Measurements from ENCODE around the gene LCT.

Gene LCT

GRCh38 chr2:135792401-135793150 lies 44.4 kb downstream of the LCT start:
- Histone ChIP-seq H3K79me2 (ENCODE audit: insufficient read depth, low read length) (peaks cover 9% of the 10 kb centered on the region), H4K20me1 (ENCODE audit: low read depth, low read length) (no peaks in the 10 kb centered on the region), H3F3A (ENCODE audit: insufficient read depth) (peaks cover 5% of the 10 kb centered on the region; the same call in 1 of the 2 replicates), H2AFZ (ENCODE audit: low read depth, low read length, severe bottlenecking) (no peak overlapping the region), H3K36me3 (ENCODE audit: low read length) (no peaks in the 10 kb centered on the region), H3K4me3 (ENCODE audit: insufficient read depth, low read length, poor library complexity, severe bottlenecking) (peak overlapping the region; percentile 60), H3K9me2 (replicated peaks; ENCODE audit: insufficient read depth, low read length) (no peaks in the 10 kb centered on the region), H3K9me3 (ENCODE audit: insufficient read depth, low read length) (no peaks in the 10 kb centered on the region), H3K4me2 (ENCODE audit: low read depth, low read length, poor library complexity, severe bottlenecking) (peak overlapping the region; percentile 54), H3K27me3 (ENCODE audit: low read length) (no peaks in the 10 kb centered on the region), H3K9ac (ENCODE audit: low read length) (peak overlapping the region; percentile 62), H3K27ac (ENCODE audit: low read depth, low read length) (peak overlapping the region; percentile 72)
- TF ChIP-seq EZH2phosphoT487 (conservative IDR thresholded peaks at IDR 0.05; ENCODE audit: low read length), result no peak
- no peak for TF ChIP-seq CTCF (IDR thresholded peaks at IDR 0.05; ENCODE audit: insufficient read depth, low read length, poor library complexity, severe bottlenecking)

DNA sequence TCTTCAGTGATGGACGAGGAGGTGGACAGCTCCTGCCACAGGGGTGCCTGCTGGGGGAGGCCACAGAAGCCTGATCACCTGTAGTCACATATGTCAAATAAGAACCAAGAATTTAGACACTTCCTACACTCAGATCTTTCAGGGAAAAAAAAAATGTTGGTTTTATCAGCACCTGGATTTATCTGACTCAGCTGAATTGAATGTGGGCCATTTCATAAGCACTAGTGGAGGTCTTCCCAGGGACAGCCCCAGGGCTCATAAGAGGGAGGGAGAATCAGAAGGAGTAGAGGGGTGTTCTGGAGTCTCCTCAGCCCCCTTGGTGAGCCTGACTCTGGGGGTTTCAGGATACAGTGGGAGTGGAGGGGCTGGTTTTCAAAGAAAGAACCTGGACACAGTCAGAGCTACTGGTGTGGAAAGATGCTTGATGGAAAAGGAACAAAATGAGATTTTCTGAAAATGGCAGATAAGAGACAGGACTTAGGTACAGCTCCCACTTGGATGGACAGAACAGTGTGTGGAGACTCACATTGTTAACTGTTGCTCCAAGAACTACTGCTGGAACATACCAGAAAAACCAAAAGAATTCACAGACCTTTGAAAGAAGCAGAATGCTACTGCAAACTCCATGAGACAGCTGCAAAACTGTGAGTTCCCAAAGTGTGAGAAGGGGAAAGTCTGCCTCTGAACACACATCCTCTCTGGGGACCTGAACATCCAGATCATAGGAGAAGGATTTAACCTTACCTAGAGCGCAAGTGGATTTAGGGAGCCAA lies 45.4 kb downstream of the LCT start:
- Histone ChIP-seq H3K4me3 (ENCODE audit: insufficient read depth, low read length, poor library complexity, severe bottlenecking) (no peak overlapping the region), H3K4me2 (ENCODE audit: low read depth, low read length, poor library complexity, severe bottlenecking) (peak overlapping the region; percentile 54), H3K36me3 (ENCODE audit: low read length) (0 out of 2 replicates have a peak, but pooled peaks cover 3% of the 10 kb centered on the region), H4K20me1 (ENCODE audit: low read depth, low read length) (no peaks in the 10 kb centered on the region), H3K27ac (ENCODE audit: low read depth, low read length) (peak overlapping the region; percentile 72; the same call in 1 of the 2 replicates), H3K79me2 (ENCODE audit: insufficient read depth, low read length) (peaks cover 9% of the 10 kb centered on the region), H3K9me2 (replicated peaks; ENCODE audit: insufficient read depth, low read length) (no peaks in the 10 kb centered on the region), H3F3A (ENCODE audit: insufficient read depth) (peaks cover 5% of the 10 kb centered on the region; the same call in 1 of the 2 replicates), H3K27me3 (ENCODE audit: low read length) (no peaks in the 10 kb centered on the region), H3K9me3 (ENCODE audit: insufficient read depth, low read length) (no peaks in the 10 kb centered on the region), H3K9ac (ENCODE audit: low read length) (0 out of 2 replicates have a peak overlapping the region, but pooled peaks have one; percentile 62), H2AFZ (ENCODE audit: low read depth, low read length, severe bottlenecking) (no peak overlapping the region)
- TF ChIP-seq CTCF (IDR thresholded peaks at IDR 0.05; ENCODE audit: insufficient read depth, low read length, poor library complexity, severe bottlenecking) (no peak), EZH2phosphoT487 (conservative IDR thresholded peaks at IDR 0.05; ENCODE audit: low read length) (no peak)

DNA sequence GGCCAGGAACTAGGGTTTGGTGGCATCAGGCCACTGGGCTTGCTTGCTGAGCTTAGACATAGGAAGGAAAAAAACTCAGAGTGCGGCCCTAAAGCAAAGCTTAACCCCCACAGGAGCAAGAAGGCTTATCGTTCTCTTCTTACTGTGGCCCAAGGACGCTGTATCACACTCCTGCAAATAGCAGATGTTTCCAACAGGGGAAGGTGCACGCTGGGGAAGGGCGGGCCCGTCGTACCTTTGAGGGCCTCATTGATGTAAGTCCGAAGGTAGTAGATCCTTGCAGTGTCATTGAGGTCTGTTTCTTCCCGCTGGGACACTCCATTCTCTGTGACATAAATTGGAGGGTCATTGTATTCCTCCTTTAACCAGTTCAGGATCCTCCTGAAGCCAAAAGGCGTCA lies 46.6 kb downstream of the LCT start:
- Histone ChIP-seq H3K4me3 (ENCODE audit: insufficient read depth, low read length, poor library complexity, severe bottlenecking) (no peak overlapping the region), H3K79me2 (ENCODE audit: insufficient read depth, low read length) (peaks cover 9% of the 10 kb centered on the region), H3K9me3 (ENCODE audit: insufficient read depth, low read length) (no peaks in the 10 kb centered on the region), H3K4me2 (ENCODE audit: low read depth, low read length, poor library complexity, severe bottlenecking) (no peak overlapping the region), H3K27ac (ENCODE audit: low read depth, low read length) (no peak overlapping the region), H2AFZ (ENCODE audit: low read depth, low read length, severe bottlenecking) (no peak overlapping the region), H3K9ac (ENCODE audit: low read length) (no peak overlapping the region), H4K20me1 (ENCODE audit: low read depth, low read length) (no peaks in the 10 kb centered on the region), H3K9me2 (replicated peaks; ENCODE audit: insufficient read depth, low read length) (no peaks in the 10 kb centered on the region), H3K27me3 (ENCODE audit: low read length) (no peaks in the 10 kb centered on the region), H3K36me3 (ENCODE audit: low read length) (0 out of 2 replicates have a peak, but pooled peaks cover 3% of the 10 kb centered on the region), H3F3A (ENCODE audit: insufficient read depth) (no peaks in the 10 kb centered on the region)
- TF ChIP-seq EZH2phosphoT487 (conservative IDR thresholded peaks at IDR 0.05; ENCODE audit: low read length), result no peak
- no peak for TF ChIP-seq CTCF (IDR thresholded peaks at IDR 0.05; ENCODE audit: insufficient read depth, low read length, poor library complexity, severe bottlenecking)

All from SU-DHL-6 (cell line).